KMS-11 (cell line): ENCODE measurements around the gene OBP2B.

ENCODE experiments used
- H2AFZ ChIP-seq: fragments of 200-600 bp; sonication (generic); 2 replicates; pipeline ENCODE4 v1.6.1; 2016; ENCODE audit warnings: antibody characterized with exemption, mixed run types, low read depth
- H3K27ac ChIP-seq: fragments of 200-600 bp; sonication (generic); 2 replicates; pipeline ENCODE4 v1.6.1; 2016; ENCODE audit warnings: mild to moderate bottlenecking, mixed run types
- H3K27me3 ChIP-seq: fragments of 200-600 bp; sonication (generic); 2 replicates; pipeline ENCODE4 v1.6.1; 2017; ENCODE audit warnings: mild to moderate bottlenecking, low read depth, mixed run types, moderate library complexity; ENCODE audit not compliant: insufficient read depth
- H3K36me3 ChIP-seq: fragments of 200-600 bp; sonication (generic); 2 replicates; pipeline ENCODE4 v1.6.1; 2017; ENCODE audit warnings: mild to moderate bottlenecking, mixed run types; ENCODE audit not compliant: insufficient read depth
- H3K4me1 ChIP-seq: fragments of 200-600 bp; sonication (generic); 2 replicates; pipeline ENCODE4 v1.6.1; 2016; ENCODE audit warnings: mild to moderate bottlenecking, low read depth, mixed run types; ENCODE audit not compliant: poor library complexity, severe bottlenecking
- H3K4me2 ChIP-seq: fragments of 200-600 bp; sonication (generic); 2 replicates; pipeline ENCODE4 v1.7.0; 2016; ENCODE audit warnings: mild to moderate bottlenecking, mixed run types
- H3K4me3 ChIP-seq: fragments of 200-600 bp; sonication (generic); IDR thresholded peaks from 2 replicates; pipeline ENCODE4 v1.6.1; 2017; ENCODE audit warnings: low read depth, low read length, mixed read lengths; ENCODE audit not compliant: insufficient read depth
- H3K79me2 ChIP-seq: fragments of 200-600 bp; sonication (generic); 2 replicates; pipeline ENCODE4 v1.6.1; 2016; ENCODE audit warnings: low read depth, mixed run types; ENCODE audit not compliant: insufficient read depth
- H3K9ac ChIP-seq: fragments of 200-600 bp; sonication (generic); 2 replicates; pipeline ENCODE4 v1.6.1; 2016; ENCODE audit warnings: mild to moderate bottlenecking, mixed run types
- H4K20me1 ChIP-seq: fragments of 200-600 bp; sonication (generic); 2 replicates; pipeline ENCODE4 v1.6.1; 2016; ENCODE audit warnings: mild to moderate bottlenecking, mixed run types; ENCODE audit not compliant: insufficient read depth
- TF ChIP-seq, protein P1 (sequence below): fragments of 200-600 bp; sonication (generic); conservative IDR thresholded peaks from 2 replicates; pipeline ENCODE4 v1.6.1; 2017; ENCODE audit warnings: low read depth, mild to moderate bottlenecking, antibody characterized with exemption, low read length, moderate library complexity, mixed read lengths

Gene OBP2B

DNA sequence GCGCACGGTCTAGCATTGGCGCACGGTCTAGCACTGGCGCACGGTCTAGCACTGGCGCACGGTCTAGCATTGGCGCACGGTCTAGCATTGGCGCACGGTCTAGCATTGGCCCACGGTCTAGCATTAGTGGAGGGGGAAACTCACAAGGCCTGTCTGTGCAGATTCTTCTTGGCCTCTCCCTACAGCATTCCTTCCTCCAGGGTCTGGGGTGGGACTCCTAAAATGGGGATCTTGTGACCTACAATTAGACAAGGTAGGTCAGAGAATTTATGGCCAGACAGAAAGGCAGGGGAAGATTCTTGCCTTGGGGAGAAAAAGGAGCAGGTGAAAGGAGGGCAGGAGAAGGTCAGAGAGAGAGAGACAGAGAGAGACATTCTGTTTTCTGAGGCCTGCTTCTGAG is 39.9 kb downstream of the OBP2B start:
- no peak overlapping the region for H3K27ac ChIP-seq
- no peak overlapping the region for H2AFZ ChIP-seq
- H3K4me3 ChIP-seq, result no peak overlapping the region
- H4K20me1 ChIP-seq, result no peaks in the 10 kb centered on the region
- no peaks in the 10 kb centered on the region for H3K79me2 ChIP-seq
- H3K27me3 ChIP-seq, result peaks cover 69% of the 10 kb centered on the region
- H3K4me1 ChIP-seq, result no peaks in the 10 kb centered on the region
- H3K4me2 ChIP-seq, result no peak overlapping the region
- TF ChIP-seq, protein P1, sequence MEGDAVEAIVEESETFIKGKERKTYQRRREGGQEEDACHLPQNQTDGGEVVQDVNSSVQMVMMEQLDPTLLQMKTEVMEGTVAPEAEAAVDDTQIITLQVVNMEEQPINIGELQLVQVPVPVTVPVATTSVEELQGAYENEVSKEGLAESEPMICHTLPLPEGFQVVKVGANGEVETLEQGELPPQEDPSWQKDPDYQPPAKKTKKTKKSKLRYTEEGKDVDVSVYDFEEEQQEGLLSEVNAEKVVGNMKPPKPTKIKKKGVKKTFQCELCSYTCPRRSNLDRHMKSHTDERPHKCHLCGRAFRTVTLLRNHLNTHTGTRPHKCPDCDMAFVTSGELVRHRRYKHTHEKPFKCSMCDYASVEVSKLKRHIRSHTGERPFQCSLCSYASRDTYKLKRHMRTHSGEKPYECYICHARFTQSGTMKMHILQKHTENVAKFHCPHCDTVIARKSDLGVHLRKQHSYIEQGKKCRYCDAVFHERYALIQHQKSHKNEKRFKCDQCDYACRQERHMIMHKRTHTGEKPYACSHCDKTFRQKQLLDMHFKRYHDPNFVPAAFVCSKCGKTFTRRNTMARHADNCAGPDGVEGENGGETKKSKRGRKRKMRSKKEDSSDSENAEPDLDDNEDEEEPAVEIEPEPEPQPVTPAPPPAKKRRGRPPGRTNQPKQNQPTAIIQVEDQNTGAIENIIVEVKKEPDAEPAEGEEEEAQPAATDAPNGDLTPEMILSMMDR, result no peak
- no peaks in the 10 kb centered on the region for H3K36me3 ChIP-seq
- H3K9ac ChIP-seq, result no peak overlapping the region

DNA sequence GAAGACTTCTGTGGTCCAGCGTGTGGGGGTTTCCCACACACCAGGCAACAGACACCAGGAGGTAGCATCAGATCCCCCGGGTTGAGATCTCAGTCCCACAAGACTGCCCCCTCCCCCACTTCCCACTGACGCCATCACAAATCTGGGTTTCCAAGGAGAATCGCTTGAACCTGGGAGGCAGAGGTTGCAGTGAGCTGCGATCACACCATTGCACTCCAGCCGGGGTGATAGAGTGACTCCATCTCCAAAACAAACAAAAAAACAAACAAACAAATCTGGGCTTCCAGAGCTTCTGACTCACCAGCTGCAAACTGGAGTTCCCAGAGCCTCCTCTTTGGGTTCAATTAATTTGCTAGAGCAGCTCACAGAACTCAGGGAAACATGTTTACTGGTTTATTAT is 40.6 kb downstream of the OBP2B start:
- Histone ChIP-seq H3K4me1 (no peaks in the 10 kb centered on the region), H4K20me1 (no peaks in the 10 kb centered on the region), H3K9ac (no peak overlapping the region), H3K36me3 (no peaks in the 10 kb centered on the region), H3K79me2 (no peaks in the 10 kb centered on the region), H3K27me3 (peaks cover 69% of the 10 kb centered on the region), H3K27ac (no peak overlapping the region), H3K4me2 (no peak overlapping the region), H2AFZ (no peak overlapping the region), H3K4me3 (no peak overlapping the region)
- TF ChIP-seq, protein P1, result no peak

DNA sequence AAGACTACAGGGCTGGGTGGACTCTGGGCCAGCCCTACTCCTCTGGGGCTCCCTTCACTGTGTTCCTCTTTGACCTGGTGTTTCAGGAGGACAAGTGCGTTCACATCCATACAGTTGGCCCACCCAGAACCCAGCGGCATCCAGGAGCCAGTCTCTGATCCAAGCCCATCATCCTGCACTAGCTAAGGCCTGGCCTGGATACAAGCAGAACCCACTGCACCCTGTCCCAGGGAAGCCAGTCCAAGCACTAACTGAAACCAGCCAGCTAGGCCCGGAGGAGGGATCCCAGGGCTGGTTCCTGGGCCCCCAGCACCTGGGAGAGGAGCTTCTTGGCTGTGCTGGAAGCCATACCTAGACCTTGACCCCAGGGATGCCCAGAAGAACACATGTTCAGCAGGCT is 41.3 kb downstream of the OBP2B start:
- Histone ChIP-seq H3K27me3 (peaks cover 66% of the 10 kb centered on the region), H3K27ac (no peak overlapping the region), H3K4me2 (no peak overlapping the region)

DNA sequence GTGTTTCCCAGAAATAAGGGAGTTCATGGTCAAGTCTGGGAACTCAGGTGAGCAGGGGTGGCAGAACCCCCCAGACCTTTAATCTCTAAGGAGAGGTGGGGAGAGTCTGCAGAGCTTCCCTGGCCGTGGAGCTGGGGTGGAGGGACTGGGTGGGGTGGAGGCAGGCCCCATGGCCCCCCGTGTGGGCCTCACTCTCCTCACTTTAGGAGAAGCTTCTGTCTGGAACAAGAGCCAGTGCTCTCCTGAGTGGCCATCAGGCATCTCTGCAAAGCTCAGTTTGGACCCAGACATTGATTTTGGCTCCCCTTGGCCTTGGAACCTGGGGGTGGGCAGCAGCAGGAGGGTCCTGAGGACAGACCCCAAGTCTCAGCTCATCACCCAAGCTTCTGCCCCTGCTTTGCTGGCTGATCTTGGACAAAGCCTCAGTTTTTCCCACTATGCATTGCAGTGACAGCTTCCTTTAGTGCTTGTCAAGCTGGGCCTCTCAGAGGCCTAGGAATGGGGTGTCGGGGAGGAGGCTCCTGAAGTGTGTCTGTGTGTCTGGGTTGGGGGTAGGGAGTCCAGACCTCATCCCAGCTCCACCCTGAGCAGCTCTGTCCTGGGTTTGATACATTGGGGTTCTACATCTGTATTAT is 41.8 kb downstream of the OBP2B start:
- Histone ChIP-seq H3K27me3 (peaks cover 62% of the 10 kb centered on the region), H3K27ac (no peak overlapping the region), H3K4me1 (no peaks in the 10 kb centered on the region), H4K20me1 (no peaks in the 10 kb centered on the region), H3K36me3 (no peaks in the 10 kb centered on the region), H3K4me2 (no peak overlapping the region), H3K9ac (no peak overlapping the region), H2AFZ (no peak overlapping the region), H3K79me2 (no peaks in the 10 kb centered on the region), H3K4me3 (no peak overlapping the region)
- TF ChIP-seq, protein P1, result no peak

More for the DNA sequence above, 41.3 kb downstream of the OBP2B start:
- TF ChIP-seq, protein P1, result no peak
- H3K36me3 ChIP-seq, result no peaks in the 10 kb centered on the region
- H3K79me2 ChIP-seq, result no peaks in the 10 kb centered on the region
- no peaks in the 10 kb centered on the region for H4K20me1 ChIP-seq
- no peak overlapping the region for H3K9ac ChIP-seq
- H2AFZ ChIP-seq, result no peak overlapping the region
- no peaks in the 10 kb centered on the region for H3K4me1 ChIP-seq
- H3K4me3 ChIP-seq, result no peak overlapping the region
